Measurements from ENCODE around the gene ACVRL1.

ACVRL1 gene

GRCh38 chr12:51890133-51890464 is 17.2 kb upstream of the ACVRL1 start:
- Histone ChIP-seq H3K9ac (ENCODE audit: low read depth, low read length, poor library complexity) (no peak overlapping the region), H3K4me3 (ENCODE audit: low read length in 2 of 2) (no peak overlapping the region), H3K18ac (ENCODE audit: low read length) (no peak overlapping the region), H4K91ac (ENCODE audit: low read depth, low read length, poor library complexity) (no peak overlapping the region), H3K14ac (ENCODE audit: low read length) (no peak overlapping the region), H2BK5ac (ENCODE audit: low read length) (no peak overlapping the region), H3K4ac (ENCODE audit: low read length) (no peak overlapping the region), H2BK120ac (ENCODE audit: low read depth, low read length) (no peak overlapping the region), H2AK5ac (ENCODE audit: low read depth, low read length) (peak overlapping the region; percentile 86), H2BK12ac (ENCODE audit: low read length) (no peak overlapping the region), H3K79me1 (ENCODE audit: low read depth, low read length) (no peaks in the 10 kb centered on the region), H3K4me1 (ENCODE audit: control insufficient read depth in 2 of 2, insufficient read depth in 1 of 2, low read depth in 1 of 2, low read length in 2 of 2) (peaks cover 0 to 6% of the 10 kb centered on the region in 2 donors), H3K4me2 (ENCODE audit: insufficient read depth, low read length, poor library complexity, severe bottlenecking) (no peak overlapping the region), H2BK15ac (ENCODE audit: low read length) (peak overlapping the region; percentile 68), H4K8ac (ENCODE audit: low read depth, low read length) (no peak overlapping the region), H3K36me3 (replicated peaks in 1 of 2; ENCODE audit: control insufficient read depth in 2 of 2, insufficient read depth in 2 of 2, low read length in 2 of 2) (no peaks in the 10 kb centered on the region), H3K23ac (ENCODE audit: low read depth, low read length, poor library complexity) (no peak overlapping the region), H3K9me3 (replicated peaks in 1 of 2; ENCODE audit: control insufficient read depth in 2 of 2, insufficient read depth in 1 of 2, low read depth in 1 of 2, low read length in 2 of 2) (peaks cover 2 to 3% of the 10 kb centered on the region in 2 donors), H3K27ac (replicated peaks; ENCODE audit: low read length) (no peak overlapping the region), H2AFZ (ENCODE audit: low read length) (peak overlapping the region; percentile 15), H3K27me3 (ENCODE audit: control insufficient read depth in 3 of 3, insufficient read depth in 3 of 3, low read depth in 1 of 3, low read length in 3 of 3) (peaks cover 0 to 10% (median 0%) of the 10 kb centered on the region in 3 experiments)
- no peak for DNase-seq (ENCODE audit: low spot score)
- no CpG with 5 or more reads among the region's 2 CpGs for WGBS, 2 donors (ENCODE audit: extremely low coverage in 2 of 2, insufficient read length in 2 of 2, insufficient replicate concordance in 1 of 2)

DNA sequence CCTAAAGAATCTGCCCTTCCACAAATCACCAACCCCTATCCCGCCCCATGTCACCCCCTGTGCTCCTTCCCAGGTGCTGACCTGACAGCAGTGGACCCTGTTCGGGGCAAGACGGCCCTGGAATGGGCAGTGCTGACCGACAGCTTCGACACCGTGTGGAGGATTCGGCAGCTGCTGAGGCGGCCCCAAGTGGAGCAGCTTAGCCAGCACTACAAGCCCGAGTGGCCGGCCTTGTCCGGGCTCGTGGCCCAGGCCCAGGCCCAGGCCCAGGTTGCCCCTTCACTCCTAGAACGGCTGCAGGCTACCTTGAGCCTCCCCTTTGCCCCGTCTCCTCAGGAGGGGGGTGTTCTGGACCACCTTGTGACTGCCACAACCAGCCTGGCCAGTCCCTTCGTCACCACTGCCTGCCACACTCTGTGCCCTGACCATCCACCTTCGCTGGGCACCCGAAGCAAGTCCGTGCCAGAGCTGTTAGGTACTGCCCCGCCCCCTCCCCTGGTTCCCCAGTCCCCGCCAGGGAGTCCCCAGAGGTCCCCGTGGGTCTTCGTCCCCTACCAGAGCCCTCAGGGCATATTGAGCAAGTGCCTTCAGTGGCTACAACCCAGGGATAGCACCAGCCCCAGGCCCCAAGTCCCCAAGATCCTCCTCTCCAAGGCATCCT is 16.7 kb upstream of the ACVRL1 start:
- Histone ChIP-seq H2AFZ (ENCODE audit: low read length) (peak overlapping the region; percentile 15), H3K4ac (ENCODE audit: low read length) (peak overlapping the region; percentile 41), H3K27ac (replicated peaks; ENCODE audit: low read length) (no peak overlapping the region), H4K8ac (ENCODE audit: low read depth, low read length) (no peak overlapping the region), H3K18ac (ENCODE audit: low read length) (no peak overlapping the region), H3K23ac (ENCODE audit: low read depth, low read length, poor library complexity) (peak overlapping the region; percentile 57), H2BK120ac (ENCODE audit: low read depth, low read length) (no peak overlapping the region), H3K4me2 (ENCODE audit: insufficient read depth, low read length, poor library complexity, severe bottlenecking) (no peak overlapping the region), H3K36me3 (replicated peaks in 1 of 2; ENCODE audit: control insufficient read depth in 2 of 2, insufficient read depth in 2 of 2, low read length in 2 of 2) (no peaks in the 10 kb centered on the region), H3K9ac (ENCODE audit: low read depth, low read length, poor library complexity) (no peak overlapping the region), H2BK5ac (ENCODE audit: low read length) (no peak overlapping the region), H3K79me1 (ENCODE audit: low read depth, low read length) (no peaks in the 10 kb centered on the region), H3K14ac (ENCODE audit: low read length) (peak overlapping the region; percentile 82), H3K4me1 (ENCODE audit: control insufficient read depth in 2 of 2, insufficient read depth in 1 of 2, low read depth in 1 of 2, low read length in 2 of 2) (peaks cover 0 to 12% of the 10 kb centered on the region in 2 donors), H2BK12ac (ENCODE audit: low read length) (no peak overlapping the region), H4K91ac (ENCODE audit: low read depth, low read length, poor library complexity) (no peak overlapping the region), H3K4me3 (ENCODE audit: low read length in 2 of 2) (no peak overlapping the region), H3K27me3 (ENCODE audit: control insufficient read depth in 3 of 3, insufficient read depth in 3 of 3, low read depth in 1 of 3, low read length in 3 of 3) (peaks cover 0 to 10% (median 0%) of the 10 kb centered on the region in 3 experiments), H2AK5ac (ENCODE audit: low read depth, low read length) (peak overlapping the region; percentile 86), H2BK15ac (ENCODE audit: low read length) (peak overlapping the region; percentile 68), H3K9me3 (replicated peaks in 1 of 2; ENCODE audit: control insufficient read depth in 2 of 2, insufficient read depth in 1 of 2, low read depth in 1 of 2, low read length in 2 of 2) (peaks cover 0 to 2% of the 10 kb centered on the region in 2 donors)
- no CpG with 5 or more reads among the region's 22 CpGs for WGBS, 2 donors (ENCODE audit: extremely low coverage in 2 of 2, insufficient read length in 2 of 2, insufficient replicate concordance in 1 of 2)
- DNase-seq (ENCODE audit: low spot score), result no peak

- no peak for DNase-seq (ENCODE audit: low spot score)
- no peak overlapping the region for H3K27ac ChIP-seq (replicated peaks; ENCODE audit: low read length)
Observed at GRCh38 chr12:51891843-51892242, 15.5 kb upstream of the ACVRL1 start.

DNA sequence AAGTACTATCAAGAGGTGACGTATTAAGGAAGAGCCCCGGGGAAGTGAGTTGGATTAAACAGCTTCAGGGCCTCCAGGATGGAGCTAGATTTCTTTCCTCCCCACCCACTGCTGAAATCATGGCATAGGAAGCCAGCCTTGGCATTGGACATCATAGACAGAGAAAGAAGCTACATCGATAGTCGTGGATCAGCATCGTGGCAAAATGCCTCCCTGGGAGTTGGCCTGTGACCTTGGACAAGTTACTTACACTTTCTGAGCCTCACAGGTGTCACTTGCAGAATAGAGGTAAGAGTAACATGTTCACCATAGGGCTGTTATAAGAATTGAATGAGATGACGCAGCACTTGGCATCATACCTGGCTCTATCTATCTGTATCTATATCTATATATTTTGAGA is 13.5 kb upstream of the ACVRL1 start:
- Histone ChIP-seq H2BK120ac (ENCODE audit: low read depth, low read length) (no peak overlapping the region), H3K36me3 (replicated peaks in 1 of 2; ENCODE audit: control insufficient read depth in 2 of 2, insufficient read depth in 2 of 2, low read length in 2 of 2) (no peaks in the 10 kb centered on the region), H3K9ac (ENCODE audit: low read depth, low read length, poor library complexity) (no peak overlapping the region), H3K79me1 (ENCODE audit: low read depth, low read length) (no peaks in the 10 kb centered on the region), H3K9me3 (replicated peaks in 1 of 2; ENCODE audit: control insufficient read depth in 2 of 2, insufficient read depth in 1 of 2, low read depth in 1 of 2, low read length in 2 of 2) (no peaks in the 10 kb centered on the region), H3K18ac (ENCODE audit: low read length) (no peak overlapping the region), H3K27me3 (ENCODE audit: control insufficient read depth in 3 of 3, insufficient read depth in 3 of 3, low read depth in 1 of 3, low read length in 3 of 3) (peaks cover 0 to 29% (median 0%) of the 10 kb centered on the region in 3 experiments), H3K14ac (ENCODE audit: low read length) (no peak overlapping the region), H3K4me1 (ENCODE audit: control insufficient read depth in 2 of 2, insufficient read depth in 1 of 2, low read depth in 1 of 2, low read length in 2 of 2) (peaks cover 0 to 13% of the 10 kb centered on the region in 2 donors), H3K4me3 (ENCODE audit: low read length in 2 of 2) (no peak overlapping the region), H3K4me2 (ENCODE audit: insufficient read depth, low read length, poor library complexity, severe bottlenecking) (no peak overlapping the region), H4K8ac (ENCODE audit: low read depth, low read length) (no peak overlapping the region), H3K4ac (ENCODE audit: low read length) (no peak overlapping the region), H3K23ac (ENCODE audit: low read depth, low read length, poor library complexity) (no peak overlapping the region), H3K27ac (replicated peaks; ENCODE audit: low read length) (no peak overlapping the region), H2AK5ac (ENCODE audit: low read depth, low read length) (no peak overlapping the region), H2BK5ac (ENCODE audit: low read length) (no peak overlapping the region), H2BK12ac (ENCODE audit: low read length) (no peak overlapping the region), H2AFZ (ENCODE audit: low read length) (no peak overlapping the region), H2BK15ac (ENCODE audit: low read length) (no peak overlapping the region), H4K91ac (ENCODE audit: low read depth, low read length, poor library complexity) (no peak overlapping the region)
- whole genome bisulfite sequencing, 2 donors (ENCODE audit: extremely low coverage in 2 of 2, insufficient read length in 2 of 2, insufficient replicate concordance in 1 of 2), result no CpG with 5 or more reads among the region's 6 CpGs
- no peak for DNase-seq (ENCODE audit: low spot score)

More at GRCh38 chr12:51891843-51892242, 15.5 kb upstream of the ACVRL1 start:
- Histone ChIP-seq H3K18ac (ENCODE audit: low read length) (no peak overlapping the region), H3K14ac (ENCODE audit: low read length) (no peak overlapping the region), H3K9me3 (replicated peaks in 1 of 2; ENCODE audit: control insufficient read depth in 2 of 2, insufficient read depth in 1 of 2, low read depth in 1 of 2, low read length in 2 of 2) (no peaks in the 10 kb centered on the region), H3K4me2 (ENCODE audit: insufficient read depth, low read length, poor library complexity, severe bottlenecking) (no peak overlapping the region), H2BK12ac (ENCODE audit: low read length) (no peak overlapping the region), H3K4me1 (ENCODE audit: control insufficient read depth in 2 of 2, insufficient read depth in 1 of 2, low read depth in 1 of 2, low read length in 2 of 2) (peaks cover 0 to 13% of the 10 kb centered on the region in 2 donors), H2AK5ac (ENCODE audit: low read depth, low read length) (no peak overlapping the region), H3K36me3 (replicated peaks in 1 of 2; ENCODE audit: control insufficient read depth in 2 of 2, insufficient read depth in 2 of 2, low read length in 2 of 2) (no peaks in the 10 kb centered on the region), H3K4ac (ENCODE audit: low read length) (no peak overlapping the region), H2AFZ (ENCODE audit: low read length) (no peak overlapping the region), H3K4me3 (ENCODE audit: low read length in 2 of 2) (no peak overlapping the region), H3K79me1 (ENCODE audit: low read depth, low read length) (no peaks in the 10 kb centered on the region), H3K9ac (ENCODE audit: low read depth, low read length, poor library complexity) (no peak overlapping the region), H2BK5ac (ENCODE audit: low read length) (no peak overlapping the region), H4K8ac (ENCODE audit: low read depth, low read length) (no peak overlapping the region), H3K23ac (ENCODE audit: low read depth, low read length, poor library complexity) (no peak overlapping the region), H4K91ac (ENCODE audit: low read depth, low read length, poor library complexity) (no peak overlapping the region), H3K27me3 (ENCODE audit: control insufficient read depth in 3 of 3, insufficient read depth in 3 of 3, low read depth in 1 of 3, low read length in 3 of 3) (peaks cover 0 to 21% (median 0%) of the 10 kb centered on the region in 3 experiments), H2BK15ac (ENCODE audit: low read length) (no peak overlapping the region), H2BK120ac (ENCODE audit: low read depth, low read length) (no peak overlapping the region)

All from neuronal stem cell (in vitro differentiated cells).